Hematopoietic multipotent progenitor cell treated with erythropoietin and hydrocortisone succinate and interleukin-3 and kit ligand, for 17 days (in vitro differentiated cells): ENCODE results near the gene SNU13.
A peak's percentile ranks its signal among the peaks of the same experiment; 100 is the strongest.
"Not testable (repeated sequence)": the region's sequence is repeated elsewhere in the genome, so short reads cannot be mapped to it uniquely, and the experiment has no call there.

ENCODE experiments used
- DNase-seq: peaks from one replicate; pipeline ENCODE4 v3.0.0-alpha.2; 2015; ENCODE audit warnings: low spot score

Gene SNU13

GRCh38 chr22:41688365-41689211, at the start of gene SNU13:
Gene SNU13, minus strand, starts transcription at chr22:41688867. Its CDS starts 71 bp downstream, at chr22:41688796.
- peak; percentile 86 for DNase-seq

- DNase-seq, result not testable (repeated sequence)
Measured at GRCh38 chr22:41733241-41733640, 44.6 kb upstream of the SNU13 start.

GRCh38 chr22:41732096-41732772, 43.6 kb upstream of the SNU13 start:
- no peak for DNase-seq

- no peak for DNase-seq
Measured at GRCh38 chr22:41731609-41732008, 42.9 kb upstream of the SNU13 start.

DNA sequence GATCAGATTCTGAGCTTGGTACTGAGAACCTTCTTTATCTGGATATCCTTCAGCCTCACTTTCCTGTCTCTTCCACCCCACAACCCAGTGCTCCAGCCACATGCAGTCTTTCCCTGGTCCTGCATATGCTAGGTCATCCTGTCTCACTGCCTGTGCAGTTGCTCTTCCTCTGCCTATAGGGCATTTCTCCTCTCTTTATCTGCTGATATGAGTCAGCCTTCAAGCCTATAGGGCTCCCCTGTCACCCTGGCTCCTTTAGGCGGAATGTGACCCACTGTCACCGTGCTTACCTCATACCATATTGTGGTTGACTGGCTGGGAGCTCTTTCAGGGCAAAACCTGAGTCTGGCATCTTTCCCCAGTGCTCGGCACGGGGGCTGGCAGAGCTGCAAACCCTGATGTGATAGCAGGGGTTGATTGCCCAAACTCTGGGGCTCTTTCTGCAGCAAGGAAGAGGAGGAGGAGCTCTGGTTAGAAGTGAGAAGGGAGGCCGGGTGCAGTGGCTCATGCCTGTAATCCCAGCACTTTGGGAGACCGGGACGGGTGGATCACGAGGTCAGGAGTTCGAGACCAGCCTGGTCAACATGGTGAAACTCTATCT, 36.9 kb upstream of the SNU13 start:
- DNase-seq, result no peak

- no peak for DNase-seq
Measured at GRCh38 chr22:41722496-41722895, 33.8 kb upstream of the SNU13 start.

- DNase-seq, result peak; percentile 1
Measured at GRCh38 chr22:41713004-41713403, 24.3 kb upstream of the SNU13 start.

DNA sequence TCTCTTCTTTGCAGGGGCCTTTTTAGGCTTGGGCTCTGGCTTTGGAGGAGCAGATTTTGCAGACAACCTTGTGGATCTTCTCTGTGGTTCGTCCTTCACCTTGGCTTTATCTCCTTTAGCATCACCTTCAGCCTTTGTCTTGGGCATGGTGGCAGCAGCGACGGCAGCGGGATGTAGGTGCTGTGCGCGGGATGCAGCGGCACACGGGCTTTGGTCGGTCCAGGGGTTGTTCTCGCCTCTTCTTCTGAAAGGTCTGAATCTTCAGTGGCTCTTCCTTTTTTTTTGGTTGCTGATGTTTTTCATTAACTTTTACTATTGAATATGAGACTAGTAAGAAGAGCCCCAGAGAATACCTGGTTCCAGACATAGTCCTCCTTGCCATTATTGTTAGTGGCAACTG, 20.7 kb upstream of the SNU13 start:
- DNase-seq, result no peak

- no peak for DNase-seq
Measured at GRCh38 chr22:41702763-41703162, 14.1 kb upstream of the SNU13 start.

DNA sequence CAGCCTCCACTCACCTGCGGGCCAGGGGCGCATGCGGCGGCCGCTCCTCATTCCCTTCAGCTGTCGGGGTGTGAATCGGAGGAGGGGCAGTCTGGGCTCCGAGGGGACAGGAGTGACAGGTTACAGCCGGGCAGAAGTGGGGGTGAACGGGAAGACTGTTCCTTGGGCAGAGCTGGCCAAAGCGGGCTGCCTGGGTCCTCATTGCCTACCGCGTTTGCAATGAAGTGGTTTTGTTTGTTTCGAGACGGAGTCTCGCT, 11.4 kb upstream of the SNU13 start:
- no peak for DNase-seq

GRCh38 chr22:41699264-41700107, 10.8 kb upstream of the SNU13 start, which contains the start of gene MEI1:
Gene MEI1, plus strand, starts transcription at chr22:41699503. Its CDS starts 36 bp downstream, at chr22:41699539.
- DNase-seq, result peak; percentile 53

DNA sequence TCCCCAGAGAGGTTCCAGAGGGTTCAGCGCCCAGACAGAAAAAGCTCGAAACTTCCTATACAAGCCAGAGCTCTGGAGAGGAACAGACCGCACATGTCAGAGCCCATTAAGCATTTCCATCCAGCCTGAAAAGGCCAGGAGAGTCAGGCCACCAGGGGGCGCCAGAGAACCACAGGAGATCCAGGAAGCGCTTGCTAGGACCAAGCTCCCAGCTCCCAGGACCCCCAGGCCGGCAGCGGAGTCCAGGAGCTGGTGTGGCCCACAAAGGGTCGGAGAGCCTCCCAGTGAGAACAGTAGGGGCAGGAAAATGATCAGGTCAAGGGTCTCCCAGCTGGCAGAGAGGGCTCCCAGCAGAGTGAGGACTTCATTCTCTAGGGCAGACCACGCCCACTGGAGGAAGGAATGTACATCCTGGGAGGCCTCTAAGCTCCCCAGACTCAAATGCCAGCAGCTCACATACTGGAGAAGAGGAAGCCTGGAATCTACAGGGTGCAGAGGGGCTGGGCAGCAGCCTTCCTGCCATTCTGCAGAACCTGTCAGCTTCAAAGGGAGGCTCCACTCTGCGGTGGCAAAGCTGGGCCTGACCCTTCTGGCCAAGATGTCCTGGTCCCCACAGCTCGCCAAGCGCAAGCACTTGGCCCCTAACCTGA, 8.6 kb upstream of the SNU13 start:
- DNase-seq, result peak; percentile 89

DNA sequence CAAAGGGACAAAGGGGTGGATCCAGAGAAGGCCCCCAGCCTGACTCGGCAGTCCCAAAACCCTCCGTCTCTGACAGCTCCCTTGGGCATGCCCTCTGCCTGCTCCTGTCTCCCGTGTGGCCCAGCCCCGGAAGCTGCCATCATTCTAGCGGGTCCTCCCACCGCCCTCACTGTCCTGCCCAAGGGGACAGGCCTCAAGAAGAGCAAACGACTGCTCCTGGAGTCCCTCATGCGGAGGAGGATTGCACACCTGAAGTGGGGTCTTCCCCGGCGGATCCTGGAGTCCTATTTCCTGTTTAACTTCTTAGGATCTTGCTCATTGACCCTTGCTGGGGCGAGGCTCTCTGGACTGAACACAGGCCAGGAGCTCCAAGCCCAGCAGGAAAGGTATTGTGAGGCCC, 8.0 kb upstream of the SNU13 start:
- DNase-seq, result no peak

DNA sequence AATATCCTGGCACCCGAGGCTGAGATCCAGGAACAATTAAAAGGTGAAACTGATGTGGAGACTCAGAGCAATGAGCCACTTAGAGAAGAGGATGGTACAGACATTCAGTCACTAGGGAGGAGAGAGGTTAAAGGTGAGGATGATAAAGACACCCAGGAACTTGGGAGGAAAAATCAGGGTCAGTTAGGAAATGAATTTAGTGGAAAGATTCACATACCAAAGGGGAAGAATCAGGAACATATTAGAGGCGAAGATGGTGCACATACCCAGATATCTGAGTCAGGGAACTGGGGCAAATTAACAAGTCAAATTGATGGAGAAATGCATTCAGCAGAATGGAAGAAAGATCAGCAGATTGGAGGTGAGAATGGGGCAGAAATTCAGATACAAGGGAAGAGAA, 6.5 kb upstream of the SNU13 start:
- no peak for DNase-seq

GRCh38 chr22:41690476-41690875, 1.8 kb upstream of the SNU13 start:
- no peak for DNase-seq

DNA sequence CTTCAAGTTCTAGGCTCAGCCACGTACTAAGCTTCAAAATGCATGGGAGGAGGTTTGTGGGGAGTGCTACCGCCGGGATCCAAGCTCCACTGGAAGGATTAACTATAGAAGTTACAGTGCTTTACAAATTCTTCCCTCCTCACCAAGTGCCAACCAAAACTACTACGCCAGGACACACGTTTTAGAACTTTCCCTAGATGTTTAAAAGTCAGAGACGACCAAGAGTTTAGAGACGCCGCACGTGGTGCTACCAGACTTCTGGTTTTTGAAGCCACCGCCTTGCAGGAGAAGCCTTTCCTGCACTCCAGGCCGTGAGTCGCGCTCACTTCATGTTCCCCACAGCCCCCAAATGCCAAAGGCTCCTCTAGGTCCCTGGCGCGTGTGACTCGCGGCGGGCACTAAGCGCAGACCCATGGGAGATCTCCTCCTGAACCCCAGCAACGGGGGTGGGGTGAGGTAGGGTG, 734 bp downstream of the SNU13 start:
- no peak for DNase-seq

DNA sequence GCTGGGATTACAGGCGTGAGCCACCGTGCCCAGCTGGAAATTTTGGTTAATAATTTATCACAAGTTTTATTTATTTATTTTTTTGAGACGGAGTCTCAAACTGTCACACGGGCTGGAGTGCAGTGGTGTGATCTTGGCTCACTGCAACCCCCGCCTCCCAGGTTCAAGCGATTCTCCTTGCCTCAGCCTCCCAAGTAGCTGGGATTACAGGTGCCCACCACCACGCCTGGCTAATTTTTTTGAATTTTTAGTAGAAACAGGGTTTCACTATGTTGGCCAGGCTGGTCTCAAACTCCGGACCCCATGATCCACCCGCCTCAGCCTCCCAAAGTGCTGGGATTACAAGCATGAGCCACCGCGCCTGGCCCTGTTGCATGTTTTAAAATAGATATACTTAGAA, 1.8 kb downstream of the SNU13 start:
- DNase-seq, result not testable (repeated sequence)

- DNase-seq, result no peak
Measured at GRCh38 chr22:41684194-41684593, 4.5 kb downstream of the SNU13 start.

- DNase-seq, result no peak
Measured at GRCh38 chr22:41683616-41684015, 5.1 kb downstream of the SNU13 start.

DNA sequence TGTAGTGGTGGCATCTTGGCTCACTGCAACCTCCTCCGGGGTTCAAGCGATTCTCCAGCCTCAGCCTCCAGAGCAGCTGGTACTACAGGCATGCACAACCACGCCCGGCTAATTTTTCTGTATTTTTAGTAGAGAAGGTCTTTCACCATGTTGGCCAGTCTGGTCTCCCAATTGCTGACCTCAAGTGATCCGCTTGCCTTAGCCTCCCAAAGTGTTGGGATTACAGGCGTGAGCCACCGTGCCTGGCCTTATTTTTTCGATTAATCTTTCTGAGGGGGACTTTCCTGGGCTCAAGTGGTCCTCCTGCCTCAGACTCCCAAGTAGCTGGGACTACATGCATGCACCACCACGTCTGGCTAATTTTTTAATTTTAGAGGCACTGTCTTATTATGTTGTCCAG, 5.6 kb downstream of the SNU13 start:
- DNase-seq, result no peak

- peak; percentile 92 for DNase-seq
Measured at GRCh38 chr22:41682033-41682807, 6.4 kb downstream of the SNU13 start.
